Measurements from ENCODE around the gene HOXD4. TPM values are rescaled to one million over a fixed set of nuclear protein-coding genes. Genes with fewer than 3 reads are reported as not detected.

The HOXD4 gene
- polyA plus RNA-seq, 1 of the 3 experiments (the other 2 are of a cell fraction) = 1.0 TPM

DNA sequence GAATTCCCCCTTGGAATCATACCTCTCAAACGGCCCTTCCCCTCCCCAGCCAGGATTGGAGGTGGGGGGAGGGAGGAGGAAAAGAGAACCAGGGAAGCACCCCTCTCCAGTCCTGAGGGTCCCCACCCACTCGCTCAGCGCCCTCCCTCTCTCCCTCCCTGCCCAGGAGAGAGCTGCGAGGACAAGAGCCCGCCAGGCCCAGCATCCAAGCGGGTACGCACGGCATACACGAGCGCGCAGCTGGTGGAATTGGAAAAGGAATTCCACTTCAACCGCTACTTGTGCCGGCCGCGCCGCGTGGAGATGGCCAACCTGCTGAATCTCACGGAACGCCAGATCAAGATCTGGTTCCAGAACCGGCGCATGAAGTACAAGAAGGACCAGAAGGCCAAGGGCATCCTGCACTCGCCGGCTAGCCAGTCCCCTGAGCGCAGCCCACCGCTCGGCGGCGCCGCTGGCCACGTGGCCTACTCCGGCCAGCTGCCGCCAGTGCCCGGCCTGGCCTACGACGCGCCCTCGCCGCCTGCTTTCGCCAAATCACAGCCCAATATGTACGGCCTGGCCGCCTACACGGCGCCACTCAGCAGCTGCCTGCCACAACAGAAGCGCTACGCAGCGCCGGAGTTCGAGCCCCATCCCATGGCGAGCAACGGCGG lies 20.1 kb downstream of the HOXD4 start:
- Histone ChIP-seq H2AFZ (ENCODE audit: low read depth) (no peak overlapping the region), H3K27me3 (ENCODE audit: insufficient read depth) (no peaks in the 10 kb centered on the region), H4K20me1 (ENCODE audit: insufficient read depth) (no peaks in the 10 kb centered on the region), H3K79me2 (ENCODE audit: insufficient read depth) (no peaks in the 10 kb centered on the region), H3K4me3 (ENCODE audit: low read depth in 2 of 2, low read length in 1 of 2) (no peak overlapping the region), H3K4me1 (ENCODE audit: control insufficient read depth in 1 of 2, insufficient read depth in 2 of 2, low read depth in 1 of 2, low read length in 1 of 2) (peaks cover 0 to 14% of the 10 kb centered on the region in 2 experiments; a peak in 2 of 4 replicates), H3K27ac (ENCODE audit: low read depth in 2 of 2, low read length in 1 of 2) (no peak overlapping the region), H3K36me3 (replicated peaks in 1 of 2; ENCODE audit: control insufficient read depth in 1 of 2, insufficient read depth in 2 of 2, low read length in 1 of 2) (peaks cover 0 to 4% of the 10 kb centered on the region in 2 experiments), H3K4me2 (no peak overlapping the region), H3K9ac (no peak overlapping the region), H3F3A (replicated peaks; ENCODE audit: insufficient read depth) (no peaks in the 10 kb centered on the region), H3K9me2 (no peaks in the 10 kb centered on the region), H3K9me3 (no peaks in the 10 kb centered on the region)
- CTCF ChIA-PET = interaction anchor here (3.9 to 4.2 kb wide), 2 partner anchors 31 to 283 kb away, joined by 18 to 19 read pairs; no protein-coding TSS in a partner anchor
- WGBS (ENCODE audit: low lambda C conversion rate) = 97% methylated on average over 48 of the region's 51 CpGs
- no peak for TF ChIP-seq SIN3A (IDR thresholded peaks at IDR 0.05; ENCODE audit: borderline replicate concordance, low read depth, low read length)
- TF ChIP-seq ELF1 (IDR thresholded peaks at IDR 0.05) = no peak
- no peak for TF ChIP-seq EZH2phosphoT487 (IDR thresholded peaks at IDR 0.05; ENCODE audit: borderline replicate concordance, low read depth)
- TF ChIP-seq, protein P1, sequence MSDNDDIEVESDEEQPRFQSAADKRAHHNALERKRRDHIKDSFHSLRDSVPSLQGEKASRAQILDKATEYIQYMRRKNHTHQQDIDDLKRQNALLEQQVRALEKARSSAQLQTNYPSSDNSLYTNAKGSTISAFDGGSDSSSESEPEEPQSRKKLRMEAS (IDR thresholded peaks at IDR 0.05; ENCODE audit: low read depth) = no peak
- TF ChIP-seq, protein P2, sequence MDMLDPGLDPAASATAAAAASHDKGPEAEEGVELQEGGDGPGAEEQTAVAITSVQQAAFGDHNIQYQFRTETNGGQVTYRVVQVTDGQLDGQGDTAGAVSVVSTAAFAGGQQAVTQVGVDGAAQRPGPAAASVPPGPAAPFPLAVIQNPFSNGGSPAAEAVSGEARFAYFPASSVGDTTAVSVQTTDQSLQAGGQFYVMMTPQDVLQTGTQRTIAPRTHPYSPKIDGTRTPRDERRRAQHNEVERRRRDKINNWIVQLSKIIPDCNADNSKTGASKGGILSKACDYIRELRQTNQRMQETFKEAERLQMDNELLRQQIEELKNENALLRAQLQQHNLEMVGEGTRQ (IDR thresholded peaks at IDR 0.05; ENCODE audit: borderline replicate concordance, low read depth, low read length) = no peak
- no peak for TF ChIP-seq CHD2 (IDR thresholded peaks at IDR 0.05; ENCODE audit: low read length, partially characterized antibody)
- TF ChIP-seq YY1 (IDR thresholded peaks at IDR 0.05; ENCODE audit: low read depth) = no peak
- TF ChIP-seq, protein P3, sequence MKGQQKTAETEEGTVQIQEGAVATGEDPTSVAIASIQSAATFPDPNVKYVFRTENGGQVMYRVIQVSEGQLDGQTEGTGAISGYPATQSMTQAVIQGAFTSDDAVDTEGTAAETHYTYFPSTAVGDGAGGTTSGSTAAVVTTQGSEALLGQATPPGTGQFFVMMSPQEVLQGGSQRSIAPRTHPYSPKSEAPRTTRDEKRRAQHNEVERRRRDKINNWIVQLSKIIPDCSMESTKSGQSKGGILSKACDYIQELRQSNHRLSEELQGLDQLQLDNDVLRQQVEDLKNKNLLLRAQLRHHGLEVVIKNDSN (IDR thresholded peaks at IDR 0.05; ENCODE audit: borderline replicate concordance, low read depth) = no peak
- TF ChIP-seq FOSL2 (IDR thresholded peaks at IDR 0.05; ENCODE audit: borderline replicate concordance, low read depth) = no peak
- TF ChIP-seq IRF3 (IDR thresholded peaks at IDR 0.05; ENCODE audit: low read depth, low read length) = no peak
- TF ChIP-seq RAD21 (IDR thresholded peaks at IDR 0.05; ENCODE audit: low read length) = no peak
- TF ChIP-seq, protein P4, sequence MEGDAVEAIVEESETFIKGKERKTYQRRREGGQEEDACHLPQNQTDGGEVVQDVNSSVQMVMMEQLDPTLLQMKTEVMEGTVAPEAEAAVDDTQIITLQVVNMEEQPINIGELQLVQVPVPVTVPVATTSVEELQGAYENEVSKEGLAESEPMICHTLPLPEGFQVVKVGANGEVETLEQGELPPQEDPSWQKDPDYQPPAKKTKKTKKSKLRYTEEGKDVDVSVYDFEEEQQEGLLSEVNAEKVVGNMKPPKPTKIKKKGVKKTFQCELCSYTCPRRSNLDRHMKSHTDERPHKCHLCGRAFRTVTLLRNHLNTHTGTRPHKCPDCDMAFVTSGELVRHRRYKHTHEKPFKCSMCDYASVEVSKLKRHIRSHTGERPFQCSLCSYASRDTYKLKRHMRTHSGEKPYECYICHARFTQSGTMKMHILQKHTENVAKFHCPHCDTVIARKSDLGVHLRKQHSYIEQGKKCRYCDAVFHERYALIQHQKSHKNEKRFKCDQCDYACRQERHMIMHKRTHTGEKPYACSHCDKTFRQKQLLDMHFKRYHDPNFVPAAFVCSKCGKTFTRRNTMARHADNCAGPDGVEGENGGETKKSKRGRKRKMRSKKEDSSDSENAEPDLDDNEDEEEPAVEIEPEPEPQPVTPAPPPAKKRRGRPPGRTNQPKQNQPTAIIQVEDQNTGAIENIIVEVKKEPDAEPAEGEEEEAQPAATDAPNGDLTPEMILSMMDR (IDR thresholded peaks at IDR 0.05) = no peak
- TF ChIP-seq GABPA (IDR thresholded peaks at IDR 0.05; ENCODE audit: low read depth) = no peak
- no peak for TF ChIP-seq ZBTB33 (IDR thresholded peaks at IDR 0.05; ENCODE audit: borderline replicate concordance, low read depth)
- no peak for TF ChIP-seq TCF12 (IDR thresholded peaks at IDR 0.05)
- TF ChIP-seq NFIC (IDR thresholded peaks at IDR 0.05; ENCODE audit: borderline replicate concordance) = no peak
- no peak for TF ChIP-seq TAF1 (IDR thresholded peaks at IDR 0.05; ENCODE audit: borderline replicate concordance, low read depth, low read length)
- TF ChIP-seq PBX3 (IDR thresholded peaks at IDR 0.05) = no peak
- POLR2A ChIA-PET = no interaction called here
- DNase-seq = no peak

All from SK-N-SH (cell line).